ENCODE measurements around the gene RBM8A.
"Not testable (repeated sequence)": the region's sequence is repeated elsewhere in the genome, so short reads cannot be mapped to it uniquely, and the experiment has no call there.

GRCh38 chr1:145932522-145933009, 5.3 kb upstream of the RBM8A start:
- TF ChIP-seq CTCF (conservative IDR thresholded peaks at IDR 0.05; ENCODE audit: low read length); EZH2phosphoT487 (IDR thresholded peaks at IDR 0.05; ENCODE audit: borderline replicate concordance, low read depth, low read length): not testable (repeated sequence)
